Trophoblast cell (in vitro differentiated cells and primary cell): ENCODE measurements around the gene ALOX15.

Source experiments
- DNase-seq, 2 donors: peaks; one replicate each; pipeline ENCODE4 v3.0.0-alpha.2; 2016
- H2AFZ ChIP-seq: 2 replicates; pipeline ENCODE4 v1.6.1; 2013; ENCODE audit warnings: low read length, moderate library complexity, mild to moderate bottlenecking; ENCODE audit not compliant: insufficient read depth, poor library complexity
- H2AK5ac ChIP-seq: 2 replicates; pipeline ENCODE4 v1.6.1; 2013; ENCODE audit warnings: mild to moderate bottlenecking, low read length
- H2BK120ac ChIP-seq: 2 replicates; pipeline ENCODE4 v1.6.1; 2013; ENCODE audit warnings: low read length, mild to moderate bottlenecking, moderate library complexity; ENCODE audit not compliant: insufficient read depth, poor library complexity
- H2BK12ac ChIP-seq: 2 replicates; pipeline ENCODE4 v1.6.1; 2013; ENCODE audit warnings: mild to moderate bottlenecking, low read length, moderate library complexity
- H2BK5ac ChIP-seq: 2 replicates; pipeline ENCODE4 v1.6.1; 2013; ENCODE audit warnings: low read length, low read depth, moderate library complexity, mild to moderate bottlenecking; ENCODE audit not compliant: poor library complexity
- H3K14ac ChIP-seq: 2 replicates; pipeline ENCODE4 v1.6.1; 2013; ENCODE audit warnings: mild to moderate bottlenecking, low read length
- H3K18ac ChIP-seq: 2 replicates; pipeline ENCODE4 v1.6.1; 2013; ENCODE audit warnings: mild to moderate bottlenecking, low read length
- H3K23ac ChIP-seq: 2 replicates; pipeline ENCODE4 v1.6.1; 2013; ENCODE audit warnings: low read length
- H3K27ac ChIP-seq: 2 replicates; pipeline ENCODE4 v1.5.1; 2013; ENCODE audit warnings: low read depth, mild to moderate bottlenecking, inconsistent platforms, low read length, moderate library complexity
- H3K27me3 ChIP-seq: 2 replicates; pipeline ENCODE4 v1.6.1; 2013; ENCODE audit warnings: inconsistent platforms, mild to moderate bottlenecking, low read length, moderate library complexity; ENCODE audit not compliant: insufficient read depth
- H3K36me3 ChIP-seq, 2 experiments: 1 replicate in 1 of 2; 2 replicates in 1 of 2; pipeline ENCODE4 v1.6.1; 2013; ENCODE audit warnings: low read length in 2 of 2, mild to moderate bottlenecking in 2 of 2, moderate library complexity in 1 of 2; ENCODE audit not compliant: insufficient read depth in 2 of 2, control insufficient read depth in 1 of 2
- H3K4ac ChIP-seq: 2 replicates; pipeline ENCODE4 v1.6.1; 2013; ENCODE audit warnings: low read depth, mild to moderate bottlenecking, low read length, moderate library complexity
- H3K4me1 ChIP-seq, 2 experiments: 1 replicate in 1 of 2; 2 replicates in 1 of 2; pipeline ENCODE4 v1.6.1; 2013; ENCODE audit warnings: low read length in 2 of 2, mild to moderate bottlenecking in 2 of 2, moderate library complexity in 1 of 2; ENCODE audit not compliant: insufficient read depth in 2 of 2, control insufficient read depth in 1 of 2
- H3K4me2 ChIP-seq: 2 replicates; pipeline ENCODE4 v1.6.1; 2013; ENCODE audit warnings: inconsistent platforms, mild to moderate bottlenecking, low read length, moderate library complexity
- H3K4me3 ChIP-seq: 2 replicates; pipeline ENCODE4 v1.5.1; 2013; ENCODE audit warnings: mild to moderate bottlenecking, low read depth, low read length, inconsistent platforms
- H3K79me1 ChIP-seq: one replicate; pipeline ENCODE4 v1.6.1; 2013; ENCODE audit warnings: low read length
- H3K79me2 ChIP-seq: 2 replicates; pipeline ENCODE4 v1.6.1; 2013; ENCODE audit warnings: low read length, mild to moderate bottlenecking; ENCODE audit not compliant: control insufficient read depth, insufficient read depth, poor library complexity
- H3K9ac ChIP-seq: 2 replicates; pipeline ENCODE4 v1.6.1; 2013; ENCODE audit warnings: mild to moderate bottlenecking, low read length
- H3K9me3 ChIP-seq: 2 replicates; pipeline ENCODE4 v1.6.1; 2013; ENCODE audit warnings: low read depth, mild to moderate bottlenecking, control low read depth, inconsistent platforms, low read length; ENCODE audit not compliant: insufficient read depth
- H4K12ac ChIP-seq: 2 replicates; pipeline ENCODE4 v1.6.1; 2013; ENCODE audit warnings: low read depth, mild to moderate bottlenecking, low read length, moderate library complexity
- H4K8ac ChIP-seq: 2 replicates; pipeline ENCODE4 v1.6.1; 2013; ENCODE audit warnings: low read depth, mild to moderate bottlenecking, low read length, moderate library complexity
- H4K91ac ChIP-seq: one replicate; pipeline ENCODE4 v1.6.1; 2013; ENCODE audit warnings: low read depth, mild to moderate bottlenecking, low read length, moderate library complexity
- WGBS: extraction: QIAGEN DNeasy Blood & Tissue Kit; methylation state at CpG from one replicate; pipeline ENCODE4 v1.1.7; 2013; ENCODE audit warnings: missing lambda C conversion rate; ENCODE audit not compliant: insufficient read length, insufficient coverage; ENCODE audit errors: extremely low coverage; 5-methylcytosine and 5-hydroxymethylcytosine counted together

Gene ALOX15

GRCh38 chr17:4586043-4586442 is 55.4 kb downstream of the ALOX15 start:
- H3K79me1 ChIP-seq = peaks cover 44% of the 10 kb centered on the region
- no peak overlapping the region for H2BK12ac ChIP-seq
- peaks cover 47 to 70% of the 10 kb centered on the region in 2 experiments for H3K4me1 ChIP-seq
- H2AK5ac ChIP-seq = no peak overlapping the region
- no CpG with 5 or more reads among the region's 9 CpGs for WGBS
- H3K36me3 ChIP-seq = peaks cover 5 to 6% of the 10 kb centered on the region in 2 experiments
- peak overlapping the region; percentile 84 for H3K27ac ChIP-seq
- H2AFZ ChIP-seq = no peak overlapping the region
- no peak overlapping the region for H3K23ac ChIP-seq
- no peaks in the 10 kb centered on the region for H3K27me3 ChIP-seq
- H3K9me3 ChIP-seq = peaks cover 1% of the 10 kb centered on the region
- H4K8ac ChIP-seq = no peak overlapping the region
- no peak for DNase-seq
- H3K4ac ChIP-seq = peak overlapping the region; percentile 96
- H3K4me3 ChIP-seq = peak overlapping the region; percentile 88
- peak overlapping the region; percentile 8 for H3K9ac ChIP-seq
- H3K79me2 ChIP-seq = peaks cover 51% of the 10 kb centered on the region
- peak overlapping the region; percentile 3 for H3K14ac ChIP-seq
- H3K18ac ChIP-seq = peak overlapping the region; percentile 12
- no peak overlapping the region for H4K12ac ChIP-seq
- peak overlapping the region; percentile 70 for H4K91ac ChIP-seq
- H3K4me2 ChIP-seq = peak overlapping the region; percentile 78
- no peak overlapping the region for H2BK120ac ChIP-seq
- H2BK5ac ChIP-seq = no peak overlapping the region

- Histone ChIP-seq H3K23ac (no peak overlapping the region), H3K4ac (peak overlapping the region; percentile 96)
Observed at GRCh38 chr17:4585638-4585994, 55.9 kb downstream of the ALOX15 start.

GRCh38 chr17:4584917-4585637 is 56.4 kb downstream of the ALOX15 start:
- peak overlapping the region; percentile 68 for H2AFZ ChIP-seq
- WGBS = no CpG with 5 or more reads among the region's 57 CpGs

More at GRCh38 chr17:4585638-4585994, 55.9 kb downstream of the ALOX15 start:
- WGBS = no CpG with 5 or more reads among the region's 7 CpGs
- peak overlapping the region; percentile 70 for H4K91ac ChIP-seq
- no peak for DNase-seq
- peak overlapping the region; percentile 22 for H2AK5ac ChIP-seq
- peak overlapping the region; percentile 54 for H3K9ac ChIP-seq
- H3K27ac ChIP-seq = peak overlapping the region; percentile 84
- H3K14ac ChIP-seq = peak overlapping the region; percentile 83
- H3K79me1 ChIP-seq = peaks cover 44% of the 10 kb centered on the region
- H3K9me3 ChIP-seq = peaks cover 1% of the 10 kb centered on the region
- H3K18ac ChIP-seq = peak overlapping the region; percentile 62
- peaks cover 43 to 66% of the 10 kb centered on the region in 2 experiments for H3K4me1 ChIP-seq
- H3K27me3 ChIP-seq = no peaks in the 10 kb centered on the region
- no peak overlapping the region for H2BK120ac ChIP-seq
- H3K36me3 ChIP-seq = peaks cover under 1 to 3% of the 10 kb centered on the region in 2 experiments
- no peak overlapping the region for H4K8ac ChIP-seq
- H3K79me2 ChIP-seq = peaks cover 47% of the 10 kb centered on the region
- peak overlapping the region; percentile 88 for H3K4me3 ChIP-seq
- peak overlapping the region; percentile 78 for H3K4me2 ChIP-seq
- H2AFZ ChIP-seq = no peak overlapping the region
- peak overlapping the region; percentile 9 for H2BK12ac ChIP-seq
- H4K12ac ChIP-seq = no peak overlapping the region
- peak overlapping the region; percentile 2 for H2BK5ac ChIP-seq

GRCh38 chr17:4584101-4584916 is 57.2 kb downstream of the ALOX15 start, which contains the start of gene SMTNL2:
Gene SMTNL2, plus strand, starts transcription at chr17:4584529. Its CDS starts 77 bp downstream, at chr17:4584606.
- Histone ChIP-seq H4K91ac (peak within 1 kb of the TSS; percentile 70), H3K4me3 (peak within 1 kb of the TSS; percentile 88), H4K8ac (peak within 1 kb of the TSS; percentile 62), H3K79me2 (peaks cover 42% of the 10 kb centered on the region), H2BK5ac (peak within 1 kb of the TSS; percentile 69), H2AK5ac (peak within 1 kb of the TSS; percentile 48), H3K4me2 (peak within 1 kb of the TSS; percentile 78), H2AFZ (peak within 1 kb of the TSS; percentile 68), H3K4ac (peak within 1 kb of the TSS; percentile 96), H3K4me1 (peaks cover 43 to 62% of the 10 kb centered on the region in 2 experiments), H4K12ac (peak within 1 kb of the TSS; percentile 31), H3K27ac (peak within 1 kb of the TSS; percentile 29), H2BK120ac (peak within 1 kb of the TSS; percentile 85), H3K23ac (no peak within 1 kb of the TSS), H2BK12ac (peak within 1 kb of the TSS; percentile 68), H3K79me1 (peaks cover 42% of the 10 kb centered on the region), H3K9me3 (peaks cover 1% of the 10 kb centered on the region), H3K36me3 (no peaks in the 10 kb centered on the region), H3K18ac (peak within 1 kb of the TSS; percentile 79), H3K9ac (peak within 1 kb of the TSS; percentile 14), H3K14ac (peak within 1 kb of the TSS; percentile 83), H3K27me3 (no peaks in the 10 kb centered on the region)
- WGBS = no CpG with 5 or more reads among the region's 100 CpGs
- DNase-seq = peak in 1 of 2 donors; percentile 15

More at GRCh38 chr17:4584917-4585637, 56.4 kb downstream of the ALOX15 start:
- Histone ChIP-seq H3K14ac (peak overlapping the region; percentile 83), H3K4me1 (peaks cover 44 to 63% of the 10 kb centered on the region in 2 experiments), H3K36me3 (no peaks in the 10 kb centered on the region), H3K27me3 (no peaks in the 10 kb centered on the region), H3K4me2 (peak overlapping the region; percentile 78), H3K23ac (no peak overlapping the region), H4K12ac (peak overlapping the region; percentile 31), H3K9me3 (peaks cover 1% of the 10 kb centered on the region), H3K4me3 (peak overlapping the region; percentile 88), H4K91ac (peak overlapping the region; percentile 70), H3K4ac (peak overlapping the region; percentile 96), H2BK120ac (peak overlapping the region; percentile 39), H3K79me1 (peaks cover 44% of the 10 kb centered on the region), H3K27ac (peak overlapping the region; percentile 29), H2AK5ac (peak overlapping the region; percentile 48), H3K9ac (peak overlapping the region; percentile 54), H2BK5ac (peak overlapping the region; percentile 2), H3K18ac (peak overlapping the region; percentile 62), H4K8ac (peak overlapping the region; percentile 26), H3K79me2 (peaks cover 44% of the 10 kb centered on the region), H2BK12ac (peak overlapping the region; percentile 9)
- DNase-seq = no peak
